ENCODE measurements around the gene ZNF273. TPM values are rescaled to one million over a fixed set of nuclear protein-coding genes. Genes with fewer than 3 reads are reported as not detected.

The ZNF273 gene
- total RNA-seq, 1 experiment from 2014 or later: 17.9 TPM

- H2BK120ac ChIP-seq (ENCODE audit: low read depth, low read length, poor library complexity, severe bottlenecking): no peak overlapping the region
- no peak overlapping the region for H3K4ac ChIP-seq (ENCODE audit: low read depth, low read length)
- no peaks in the 10 kb centered on the region for H3K79me1 ChIP-seq (ENCODE audit: insufficient read depth, low read depth, low read length, poor library complexity, severe bottlenecking)
- H3K9me3 Mint-ChIP-seq: peaks cover 84 to 86% of the 10 kb centered on the region in 2 experiments
- H3K4me2 ChIP-seq (ENCODE audit: insufficient read depth, insufficient read length, low read length): no peak overlapping the region
- H3K79me2 ChIP-seq (ENCODE audit: insufficient read depth, low read length): no peaks in the 10 kb centered on the region
- H4K5ac ChIP-seq (ENCODE audit: insufficient read length, low read depth, low read length): no peak overlapping the region
- H3K4me1 ChIP-seq (ENCODE audit: insufficient read depth, low read length): no peaks in the 10 kb centered on the region
- H3K18ac ChIP-seq (ENCODE audit: insufficient read length, low read depth, low read length): no peak overlapping the region
- no peak for TF ChIP-seq CTCF (conservative IDR thresholded peaks at IDR 0.05)
- H3K56ac ChIP-seq (ENCODE audit: insufficient read length, low read depth, low read length): no peak overlapping the region
- no peak overlapping the region for H3K4me3 Mint-ChIP-seq
- no peak overlapping the region for H3K23ac ChIP-seq (ENCODE audit: insufficient read length, low read depth, low read length)
- no peak overlapping the region for H2BK5ac ChIP-seq (ENCODE audit: insufficient read length, low read length)
- no peaks in the 10 kb centered on the region for H3K27me3 ChIP-seq (ENCODE audit: insufficient read depth, low read length)
- H2BK15ac ChIP-seq (ENCODE audit: low read depth, low read length): no peak overlapping the region
- H2BK12ac ChIP-seq (ENCODE audit: insufficient read length, low read depth, low read length): no peak overlapping the region
- WGBS (ENCODE audit: extremely low coverage, insufficient read length, low lambda C conversion rate): no CpG with 5 or more reads among the region's 11 CpGs
- H4K91ac ChIP-seq (ENCODE audit: insufficient read length, low read depth, low read length): no peak overlapping the region
- H3K23me2 ChIP-seq (ENCODE audit: insufficient read length, low read depth, low read length, poor library complexity, severe bottlenecking): no peaks in the 10 kb centered on the region
- no peak overlapping the region for H3T11ph ChIP-seq (ENCODE audit: low read length)
- H3K36me3 Mint-ChIP-seq (ENCODE audit: insufficient read depth in 1 of 3, low read depth in 3 of 3): peaks cover 0 to 9% (median 4%) of the 10 kb centered on the region in 3 experiments; a peak in 4 of 7 replicates
- peaks cover 12% of the 10 kb centered on the region for H3K9me3 ChIP-seq (ENCODE audit: control insufficient read depth, low read depth, low read length)
- H3K4me1 Mint-ChIP-seq: no peaks in the 10 kb centered on the region
- no peak overlapping the region for H4K8ac ChIP-seq (replicated peaks; ENCODE audit: insufficient read length, low read depth, low read length)
- no peak overlapping the region for H3K9ac ChIP-seq (ENCODE audit: extremely low read depth, insufficient read length, low read length)
- H3K27ac ChIP-seq (ENCODE audit: insufficient read length, low read depth, low read length): no peak overlapping the region
- H3K14ac ChIP-seq (ENCODE audit: insufficient read depth, low read length): no peak overlapping the region
- H3K27me3 Mint-ChIP-seq (ENCODE audit: low read depth): peaks cover 25% of the 10 kb centered on the region
- H3K27ac Mint-ChIP-seq: no peak overlapping the region
- peak; percentile 5 for DNase-seq
- H2AK5ac ChIP-seq (ENCODE audit: insufficient read length, low read length): no peak overlapping the region
- no peaks in the 10 kb centered on the region for H4K20me1 ChIP-seq (ENCODE audit: control insufficient read depth, insufficient read depth, insufficient read length)
- H2BK20ac ChIP-seq (ENCODE audit: low read depth, low read length, poor library complexity, severe bottlenecking): no peak overlapping the region
- no peak overlapping the region for H2AFZ ChIP-seq (ENCODE audit: low read length)
Observed at GRCh38 chr7:64868499-64868898, 34.6 kb upstream of the ZNF273 start.
